ENCODE measurements around the gene MEMO1. TPM values are rescaled to one million over a fixed set of nuclear protein-coding genes. Genes with fewer than 3 reads are reported as not detected.
"Not testable (repeated sequence)": the region's sequence is repeated elsewhere in the genome, so short reads cannot be mapped to it uniquely, and the experiment has no call there.

Gene MEMO1
- total and polyA plus RNA-seq, 2 of the 4 experiments (the other 2 are of a cell fraction) = 23.7 to 49.7 TPM

- H3K4me3 ChIP-seq (ENCODE audit: insufficient read depth, low read depth, low read length); dilution Hi-C loops (cut with HindIII; ENCODE audit: low sequenced_read_pairs, unreplicated experiment); DNase-seq; H4K5ac ChIP-seq (ENCODE audit: low read depth, low read length); CTCF ChIA-PET; H2AK9ac ChIP-seq (replicated peaks; ENCODE audit: low read depth, low read length, poor library complexity); H2BK15ac ChIP-seq (ENCODE audit: low read depth, low read length); ATAC-seq (ENCODE audit: low read depth); H4K8ac ChIP-seq (ENCODE audit: low read depth in 2 of 2, low read length in 2 of 2); H3K79me1 ChIP-seq (ENCODE audit: low read depth in 1 of 2, low read length in 2 of 2); H3K4me1 ChIP-seq (ENCODE audit: control insufficient read depth, insufficient read depth, low read length); H3K9me1 ChIP-seq (ENCODE audit: insufficient read depth, low read length); H2AK5ac ChIP-seq (ENCODE audit: low read depth, low read length); BruUV-seq (replicated peaks); H3K9me3 ChIP-seq (ENCODE audit: control insufficient read depth, insufficient read depth, low read length); H3K27ac ChIP-seq (ENCODE audit: insufficient read depth, low read length); H3K27me3 ChIP-seq (ENCODE audit: control insufficient read depth, insufficient read depth, low read length); H2AFZ ChIP-seq (replicated peaks; ENCODE audit: low read length, poor library complexity); H3K36me3 ChIP-seq (ENCODE audit: control insufficient read depth, insufficient read depth, low read length); H4K91ac ChIP-seq (ENCODE audit: insufficient read depth, low read depth, low read length); H3K14ac ChIP-seq (replicated peaks; ENCODE audit: low read depth, low read length); H3K18ac ChIP-seq (ENCODE audit: low read depth, low read length); POLR2A ChIA-PET (ENCODE audit: unreplicated experiment); H2BK120ac ChIP-seq (ENCODE audit: low read depth, low read length); H3K4ac ChIP-seq (ENCODE audit: low read depth, low read length); H4K20me1 ChIP-seq (ENCODE audit: insufficient read depth, low read length); H2BK20ac ChIP-seq (ENCODE audit: low read depth, low read length); in situ Hi-C loops (cut with MboI; ENCODE audit: low sequenced_read_pairs); H3K4me2 ChIP-seq (ENCODE audit: low read depth, low read length); H3K9ac ChIP-seq (ENCODE audit: low read depth, low read length); H3K56ac ChIP-seq (ENCODE audit: extremely low read depth, insufficient read depth, low read length); H2BK5ac ChIP-seq (ENCODE audit: low read depth, low read length, poor library complexity, severe bottlenecking); H3K23ac ChIP-seq (ENCODE audit: low read depth, low read length); intact Hi-C loops (cut with micrococcal nuclease): not testable (repeated sequence)
- 100% methylated on average over 1 of the region's 3 CpGs; no CpG with 5 or more reads in 1 of the 2 experiments for WGBS, 2 experiments (ENCODE audit: extremely low coverage in 2 of 2, insufficient read length in 1 of 2)
Observed at GRCh38 chr2:31898346-31898745, 112.5 kb downstream of the MEMO1 start.

GRCh38 chr2:31897340-31897739 is 113.5 kb downstream of the MEMO1 start:
- H2BK120ac ChIP-seq (ENCODE audit: low read depth, low read length); H3K4me3 ChIP-seq (ENCODE audit: insufficient read depth, low read depth, low read length); H2AK9ac ChIP-seq (replicated peaks; ENCODE audit: low read depth, low read length, poor library complexity); H3K9me3 ChIP-seq (ENCODE audit: control insufficient read depth, insufficient read depth, low read length); H2AFZ ChIP-seq (replicated peaks; ENCODE audit: low read length, poor library complexity); H4K5ac ChIP-seq (ENCODE audit: low read depth, low read length); in situ Hi-C loops (cut with MboI; ENCODE audit: low sequenced_read_pairs); H3K4me2 ChIP-seq (ENCODE audit: low read depth, low read length); H2BK5ac ChIP-seq (ENCODE audit: low read depth, low read length, poor library complexity, severe bottlenecking); POLR2A ChIA-PET (ENCODE audit: unreplicated experiment); H2BK15ac ChIP-seq (ENCODE audit: low read depth, low read length); H3K27me3 ChIP-seq (ENCODE audit: control insufficient read depth, insufficient read depth, low read length); H4K20me1 ChIP-seq (ENCODE audit: insufficient read depth, low read length); H3K79me1 ChIP-seq (ENCODE audit: low read depth in 1 of 2, low read length in 2 of 2); H3K14ac ChIP-seq (replicated peaks; ENCODE audit: low read depth, low read length); H2BK20ac ChIP-seq (ENCODE audit: low read depth, low read length); H2AK5ac ChIP-seq (ENCODE audit: low read depth, low read length); H3K4ac ChIP-seq (ENCODE audit: low read depth, low read length); DNase-seq; H3K27ac ChIP-seq (ENCODE audit: insufficient read depth, low read length); H3K9me1 ChIP-seq (ENCODE audit: insufficient read depth, low read length); H3K4me1 ChIP-seq (ENCODE audit: control insufficient read depth, insufficient read depth, low read length); dilution Hi-C loops (cut with HindIII; ENCODE audit: low sequenced_read_pairs, unreplicated experiment); H4K8ac ChIP-seq (ENCODE audit: low read depth in 2 of 2, low read length in 2 of 2); H3K36me3 ChIP-seq (ENCODE audit: control insufficient read depth, insufficient read depth, low read length); H3K9ac ChIP-seq (ENCODE audit: low read depth, low read length); intact Hi-C loops (cut with micrococcal nuclease); BruUV-seq (replicated peaks); ATAC-seq (ENCODE audit: low read depth); H3K23ac ChIP-seq (ENCODE audit: low read depth, low read length); H4K91ac ChIP-seq (ENCODE audit: insufficient read depth, low read depth, low read length); H3K56ac ChIP-seq (ENCODE audit: extremely low read depth, insufficient read depth, low read length); H3K18ac ChIP-seq (ENCODE audit: low read depth, low read length): not testable (repeated sequence)
- 100% methylated on average over 2 of the region's 4 CpGs; no CpG with 5 or more reads in 1 of the 2 experiments for WGBS, 2 experiments (ENCODE audit: extremely low coverage in 2 of 2, insufficient read length in 1 of 2)
- CTCF ChIA-PET = interaction anchor here (1.0 kb wide), 1 partner anchor 15 kb away, joined by 3 read pairs; no protein-coding TSS in a partner anchor

Measured in IMR-90 (cell line).